ENCODE measurements around the gene GOLGA2.

Gene GOLGA2

GRCh38 chr9:128206916-128207910 lies 68.6 kb downstream of the GOLGA2 start:
- H3K4me1 Mint-ChIP-seq = peaks cover 48% of the 10 kb centered on the region
- peak overlapping the region; percentile 70 to 74 (median 72) for H3K27ac Mint-ChIP-seq
- H3K4me3 Mint-ChIP-seq = peak overlapping the region; percentile 8 to 29 (median 28)
- no peaks in the 10 kb centered on the region for H3K9me3 Mint-ChIP-seq
- no peak for TF ChIP-seq CTCF (IDR thresholded peaks at IDR 0.05; ENCODE audit: unreplicated experiment in 3 of 3)
- peaks cover 3% of the 10 kb centered on the region for H3K27me3 Mint-ChIP-seq (ENCODE audit: low read depth)
- H3K36me3 Mint-ChIP-seq (ENCODE audit: low read depth) = peaks cover 4% of the 10 kb centered on the region

GRCh38 chr9:128206484-128206883 lies 69.3 kb downstream of the GOLGA2 start:
- no peaks in the 10 kb centered on the region for H3K9me3 Mint-ChIP-seq
- peaks cover 41% of the 10 kb centered on the region for H3K4me1 Mint-ChIP-seq
- H3K4me3 Mint-ChIP-seq = peak overlapping the region; percentile 8 to 58 (median 39)
- peaks cover 3% of the 10 kb centered on the region for H3K27me3 Mint-ChIP-seq (ENCODE audit: low read depth)
- H3K27ac Mint-ChIP-seq = peak overlapping the region; percentile 70 to 74 (median 72)
- H3K36me3 Mint-ChIP-seq (ENCODE audit: low read depth) = peaks cover 4% of the 10 kb centered on the region
- no peak for TF ChIP-seq CTCF (IDR thresholded peaks at IDR 0.05; ENCODE audit: unreplicated experiment in 3 of 3)
